Esophagus squamous epithelium (tissue), 5 donors: ENCODE results near the gene ZSCAN21. TPM values are rescaled to one million over a fixed set of nuclear protein-coding genes. Genes with fewer than 3 reads are reported as not detected.

ENCODE experiments used
- DNase-seq: peaks from one replicate; lab custom pipeline; 2025; lab: John Stamatoyannopoulos, UW
- H3K27ac ChIP-seq, 4 donors: fragments of 200-600 bp; sonication (generic); one replicate each; pipeline ENCODE4 v1.5.1; 2016 to 2019; ENCODE audit warnings: mild to moderate bottlenecking in 1 of 4
- H3K27me3 ChIP-seq, 4 donors: fragments of 200-600 bp; sonication (generic); 1 replicate in 3 of 4; 2 replicates in 1 of 4; pipeline versions ENCODE4 v1.5.1 to v1.6.0; 2017 to 2021; ENCODE audit warnings: antibody characterized with exemption in 1 of 4
- H3K36me3 ChIP-seq, 3 donors: fragments of 200-600 bp; sonication (generic); one replicate each; pipeline ENCODE4 v1.5.1; 2016 to 2019
- H3K4me1 ChIP-seq, 3 donors: fragments of 200-600 bp; sonication (generic); one replicate each; pipeline ENCODE4 v1.5.1; 2017 to 2019
- H3K4me3 ChIP-seq, 4 donors: fragments of 200-600 bp; sonication (generic); 1 replicate in 3 of 4; 2 replicates in 1 of 4; pipeline ENCODE4 v1.5.1; 2016 to 2019; ENCODE audit warnings: mild to moderate bottlenecking in 2 of 4, moderate library complexity in 1 of 4
- H3K9me3 ChIP-seq, 3 donors: fragments of 200-600 bp; sonication (generic); one replicate each; pipeline ENCODE4 v1.5.1; 2016 to 2019
- CTCF ChIP-seq, 6 experiments: fragments of 450-650 bp in 4 of 6; fragments of 200-600 bp in 2 of 6; sonication (generic) in 2 of 6; IDR thresholded peaks; one replicate each; pipeline ENCODE4 v1.5.1; 2016 to 2019; ENCODE audit warnings: antibody characterized with exemption in 6 of 6, mild to moderate bottlenecking in 4 of 6, moderate library complexity in 4 of 6
- POLR2A ChIP-seq, 4 donors: fragments of 450-650 bp; IDR thresholded peaks; one replicate each; pipeline ENCODE4 v1.6.1; 2017; ENCODE audit warnings: antibody characterized with exemption in 4 of 4, mild to moderate bottlenecking in 4 of 4, moderate library complexity in 3 of 4
- WGBS, 2 donors: methylation state at CpG; one replicate each; pipeline ENCODE4 v1.1.5; 2018; 5-methylcytosine and 5-hydroxymethylcytosine counted together
- intact Hi-C: fragments of 100-400 bp; cut with DNase I; formaldehyde crosslinking; loops from one replicate; pipeline ENCODE4 v1.15.0; 2022
- total RNA-seq, 4 donors: library from RNA; depleted of rRNA; stranded (reverse); fragments of >200 nt; gene quantifications; one replicate each; pipeline ENCODE4 v1.1.0, GENCODE V29; 2016
- donor health status: DM: yes; HTN: yes; CAD: no.

The ZSCAN21 gene
- total RNA-seq, 4 donors from 2014 or later, result 3.7 to 12.0 (median 8.0) TPM

GRCh38 chr7:100071018-100071723, 21.6 kb downstream of the ZSCAN21 start:
- intact Hi-C loops, result no loop called here

GRCh38 chr7:100072462-100072861, 22.9 kb downstream of the ZSCAN21 start:
- DNase-seq, result no peak
- TF ChIP-seq POLR2A (IDR thresholded peaks at IDR 0.05), result no peak
- TF ChIP-seq CTCF (IDR thresholded peaks at IDR 0.05), result no peak
- Histone ChIP-seq H3K36me3 (peaks cover 50 to 100% (median 66%) of the 10 kb centered on the region in 3 donors), H3K4me1 (no peaks in the 10 kb centered on the region), H3K4me3 (no peak overlapping the region), H3K9me3 (peaks cover 9 to 40% (median 30%) of the 10 kb centered on the region in 3 donors), H3K27ac (no peak overlapping the region), H3K27me3 (no peaks in the 10 kb centered on the region)
- intact Hi-C loops, result no loop called here
- 94 to 95% methylated on average over 10 of the region's 10 CpGs for WGBS, 2 donors

More at GRCh38 chr7:100071018-100071723, 21.6 kb downstream of the ZSCAN21 start:
- 94 to 98% methylated on average over 8 to 11 of the region's 11 CpGs for WGBS, 2 donors
- Histone ChIP-seq H3K27me3 (no peaks in the 10 kb centered on the region), H3K9me3 (peaks cover 9 to 40% (median 30%) of the 10 kb centered on the region in 3 donors), H3K27ac (no peak overlapping the region), H3K4me3 (peak overlapping the region in 1 of 4 donors; percentile 21), H3K36me3 (peaks cover 50 to 88% (median 54%) of the 10 kb centered on the region in 3 donors), H3K4me1 (no peaks in the 10 kb centered on the region)
- TF ChIP-seq CTCF (IDR thresholded peaks at IDR 0.05) (no peak), POLR2A (IDR thresholded peaks at IDR 0.05) (no peak)
- DNase-seq, result no peak

GRCh38 chr7:100074841-100075240, 25.3 kb downstream of the ZSCAN21 start:
- intact Hi-C loops, result no loop called here
- DNase-seq, result no peak
- Histone ChIP-seq H3K4me1 (peaks cover 0 to 17% (median 6%) of the 10 kb centered on the region in 3 donors), H3K27ac (no peak overlapping the region), H3K27me3 (no peaks in the 10 kb centered on the region), H3K36me3 (peaks cover 50 to 100% (median 66%) of the 10 kb centered on the region in 3 donors), H3K4me3 (no peak overlapping the region), H3K9me3 (peaks cover 9 to 37% (median 26%) of the 10 kb centered on the region in 3 donors)
- 84 to 96% methylated on average over 7 of the region's 7 CpGs for WGBS, 2 donors
- TF ChIP-seq POLR2A (IDR thresholded peaks at IDR 0.05) (no peak), CTCF (IDR thresholded peaks at IDR 0.05) (no peak)

GRCh38 chr7:100075418-100075817, 25.8 kb downstream of the ZSCAN21 start:
- H3K9me3 ChIP-seq, result peaks cover 9 to 31% (median 22%) of the 10 kb centered on the region in 3 donors
- no peaks in the 10 kb centered on the region for H3K27me3 ChIP-seq
- no peak overlapping the region for H3K4me3 ChIP-seq
- intact Hi-C loops, result no loop called here
- H3K4me1 ChIP-seq, result peaks cover 0 to 22% (median 11%) of the 10 kb centered on the region in 3 donors
- no peak overlapping the region for H3K27ac ChIP-seq
- no peak for TF ChIP-seq POLR2A (IDR thresholded peaks at IDR 0.05)
- TF ChIP-seq CTCF (IDR thresholded peaks at IDR 0.05), result no peak
- DNase-seq, result no peak
- H3K36me3 ChIP-seq, result peaks cover 47 to 96% (median 66%) of the 10 kb centered on the region in 3 donors
- 91 to 96% methylated on average over 6 of the region's 6 CpGs for WGBS, 2 donors

- no peak overlapping the region for H3K4me3 ChIP-seq
- DNase-seq, result no peak
- peaks cover 29 to 78% (median 48%) of the 10 kb centered on the region in 3 donors for H3K36me3 ChIP-seq
- H3K4me1 ChIP-seq, result peaks cover 4 to 34% (median 17%) of the 10 kb centered on the region in 3 donors
- WGBS, 2 donors, result 91 to 96% methylated on average over 4 of the region's 4 CpGs
- H3K27me3 ChIP-seq, result no peaks in the 10 kb centered on the region
- no peak overlapping the region for H3K27ac ChIP-seq
- intact Hi-C loops, result no loop called here
- H3K9me3 ChIP-seq, result peaks cover 0 to 13% (median 6%) of the 10 kb centered on the region in 3 donors
- TF ChIP-seq CTCF (IDR thresholded peaks at IDR 0.05) (no peak), POLR2A (IDR thresholded peaks at IDR 0.05) (no peak)
These were observed 27.6 kb downstream of the ZSCAN21 start for GRCh38 chr7:100077205-100077604.
